ENCODE measurements around the gene RAB11FIP4. TPM values are rescaled to one million over a fixed set of nuclear protein-coding genes. Genes with fewer than 3 reads are reported as not detected.

RAB11FIP4 gene
- total and polyA plus RNA-seq, 3 donors from 2014 or later, result 44.3 to 104 (median 90.2) TPM

DNA sequence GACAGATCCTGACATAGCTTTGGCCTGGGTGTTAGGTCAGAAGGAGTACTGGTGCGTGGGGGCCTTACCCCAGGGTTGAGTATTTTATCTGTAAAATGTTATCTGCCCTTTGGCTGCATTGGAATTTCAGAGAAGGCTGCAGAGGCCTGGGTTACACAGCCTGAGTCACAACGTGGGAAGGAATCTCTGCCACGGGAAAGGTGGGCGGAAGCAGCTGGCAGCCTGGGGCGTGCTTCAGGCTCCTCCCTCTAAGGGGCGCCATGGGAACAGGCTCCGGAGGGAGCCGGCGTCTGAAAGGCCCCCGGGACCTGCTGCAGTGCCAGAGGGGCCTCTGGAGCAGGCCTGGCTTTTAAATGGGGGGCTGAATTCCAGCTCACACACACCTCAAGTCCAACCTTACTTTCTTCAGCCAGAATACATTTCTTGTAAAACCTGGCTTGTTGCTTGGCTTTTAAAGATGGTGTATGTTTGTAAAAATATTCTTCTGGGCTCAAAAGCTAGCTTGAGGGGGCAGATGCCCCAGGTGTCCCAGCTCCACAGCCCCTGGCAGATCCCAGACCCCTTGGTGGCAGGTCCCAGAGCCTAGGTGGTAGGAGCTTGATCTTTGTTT, 142.2 kb downstream of the RAB11FIP4 start:
- intact Hi-C loops (cut with DNase I; ENCODE audit: low total_unique reads), result no loop called here
- Histone ChIP-seq H3K27me3 (no peaks in the 10 kb centered on the region), H3K4me1 (peaks cover 14% of the 10 kb centered on the region), H3K27ac (no peak overlapping the region), H3K9me3 (no peaks in the 10 kb centered on the region), H3K4me3 (no peak overlapping the region), H3K36me3 (ENCODE audit: low read depth, missing control alignments) (no peaks in the 10 kb centered on the region)
- peak; percentile 54 for DNase-seq
- 24 to 36% methylated on average over 6 to 10 of the region's 10 CpGs for WGBS, 2 donors
- no peak for TF ChIP-seq POLR2A (IDR thresholded peaks at IDR 0.05)
- TF ChIP-seq, protein P1, sequence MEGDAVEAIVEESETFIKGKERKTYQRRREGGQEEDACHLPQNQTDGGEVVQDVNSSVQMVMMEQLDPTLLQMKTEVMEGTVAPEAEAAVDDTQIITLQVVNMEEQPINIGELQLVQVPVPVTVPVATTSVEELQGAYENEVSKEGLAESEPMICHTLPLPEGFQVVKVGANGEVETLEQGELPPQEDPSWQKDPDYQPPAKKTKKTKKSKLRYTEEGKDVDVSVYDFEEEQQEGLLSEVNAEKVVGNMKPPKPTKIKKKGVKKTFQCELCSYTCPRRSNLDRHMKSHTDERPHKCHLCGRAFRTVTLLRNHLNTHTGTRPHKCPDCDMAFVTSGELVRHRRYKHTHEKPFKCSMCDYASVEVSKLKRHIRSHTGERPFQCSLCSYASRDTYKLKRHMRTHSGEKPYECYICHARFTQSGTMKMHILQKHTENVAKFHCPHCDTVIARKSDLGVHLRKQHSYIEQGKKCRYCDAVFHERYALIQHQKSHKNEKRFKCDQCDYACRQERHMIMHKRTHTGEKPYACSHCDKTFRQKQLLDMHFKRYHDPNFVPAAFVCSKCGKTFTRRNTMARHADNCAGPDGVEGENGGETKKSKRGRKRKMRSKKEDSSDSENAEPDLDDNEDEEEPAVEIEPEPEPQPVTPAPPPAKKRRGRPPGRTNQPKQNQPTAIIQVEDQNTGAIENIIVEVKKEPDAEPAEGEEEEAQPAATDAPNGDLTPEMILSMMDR (IDR thresholded peaks at IDR 0.05), result no peak

DNA sequence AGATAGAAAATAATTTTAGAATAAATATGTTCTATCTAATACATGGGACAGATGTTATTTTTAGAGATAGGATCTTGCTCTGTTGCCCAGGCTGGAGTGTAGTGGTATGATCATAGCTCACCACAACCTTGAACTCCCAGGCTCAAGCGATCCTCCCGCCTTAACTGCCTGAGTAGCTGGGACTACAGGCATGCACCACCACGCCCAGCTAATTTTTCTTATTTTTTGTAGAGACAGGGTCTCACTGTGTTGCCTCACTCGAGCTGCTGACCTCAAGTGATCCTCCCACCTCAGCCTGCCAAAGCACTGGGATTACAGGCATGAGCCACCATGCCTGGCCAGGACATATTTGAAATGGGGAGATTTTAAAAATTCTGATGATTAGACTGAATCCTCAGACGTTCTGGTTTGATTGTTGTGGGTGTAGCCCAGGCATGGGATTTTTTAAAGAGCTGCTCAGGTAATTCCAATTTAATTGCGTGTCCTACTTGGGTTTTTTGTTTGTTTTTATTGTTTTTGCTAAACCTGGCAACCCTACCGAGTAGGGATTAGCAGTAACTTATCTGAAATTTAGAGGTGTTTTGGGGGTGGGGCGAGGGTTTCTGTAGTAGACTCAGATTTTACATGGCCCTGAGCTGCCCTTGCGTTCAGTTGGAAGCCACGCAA, 142.9 kb downstream of the RAB11FIP4 start:
- peaks cover 14% of the 10 kb centered on the region for H3K4me1 ChIP-seq
- H3K27ac ChIP-seq, result no peak overlapping the region
- intact Hi-C loops (cut with DNase I; ENCODE audit: low total_unique reads), result no loop called here
- 71 to 80% methylated on average over 10 of the region's 10 CpGs for WGBS, 2 donors
- no peak for TF ChIP-seq POLR2A (IDR thresholded peaks at IDR 0.05)
- TF ChIP-seq, protein P1 (IDR thresholded peaks at IDR 0.05), result no peak
- no peaks in the 10 kb centered on the region for H3K36me3 ChIP-seq (ENCODE audit: low read depth, missing control alignments)
- H3K27me3 ChIP-seq, result no peaks in the 10 kb centered on the region
- no peak overlapping the region for H3K4me3 ChIP-seq
- DNase-seq, result no peak
- H3K9me3 ChIP-seq, result no peaks in the 10 kb centered on the region

DNA sequence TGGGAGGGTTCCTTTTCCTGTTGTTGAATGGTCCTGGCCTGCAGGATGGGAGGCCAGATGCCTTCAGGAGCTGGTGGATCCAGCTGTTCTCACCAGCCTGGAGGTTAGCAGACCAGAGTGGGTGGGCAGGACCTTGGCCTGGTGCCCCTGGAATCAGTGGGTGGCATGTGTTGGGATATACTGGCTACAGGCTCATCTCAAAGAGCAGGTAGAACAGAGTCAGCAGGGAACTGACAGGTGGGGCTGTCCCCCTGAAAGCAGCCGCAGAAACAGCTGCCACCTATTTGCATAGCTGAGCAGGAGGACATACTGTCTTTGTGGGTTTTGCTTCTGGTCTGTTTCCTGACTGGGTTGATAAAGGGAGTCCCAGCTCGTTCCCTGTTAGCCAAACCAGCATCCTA, 144.1 kb downstream of the RAB11FIP4 start:
- Histone ChIP-seq H3K9me3 (no peaks in the 10 kb centered on the region), H3K4me3 (no peak overlapping the region), H3K4me1 (peaks cover 14% of the 10 kb centered on the region), H3K27me3 (no peaks in the 10 kb centered on the region), H3K36me3 (ENCODE audit: low read depth, missing control alignments) (no peaks in the 10 kb centered on the region), H3K27ac (no peak overlapping the region)
- no peak for DNase-seq
- 64 to 88% methylated on average over 1 to 2 of the region's 2 CpGs for WGBS, 2 donors
- intact Hi-C loops (cut with DNase I; ENCODE audit: low total_unique reads), result no loop called here
- no peak for TF ChIP-seq POLR2A (IDR thresholded peaks at IDR 0.05)
- TF ChIP-seq, protein P1 (IDR thresholded peaks at IDR 0.05), result no peak

DNA sequence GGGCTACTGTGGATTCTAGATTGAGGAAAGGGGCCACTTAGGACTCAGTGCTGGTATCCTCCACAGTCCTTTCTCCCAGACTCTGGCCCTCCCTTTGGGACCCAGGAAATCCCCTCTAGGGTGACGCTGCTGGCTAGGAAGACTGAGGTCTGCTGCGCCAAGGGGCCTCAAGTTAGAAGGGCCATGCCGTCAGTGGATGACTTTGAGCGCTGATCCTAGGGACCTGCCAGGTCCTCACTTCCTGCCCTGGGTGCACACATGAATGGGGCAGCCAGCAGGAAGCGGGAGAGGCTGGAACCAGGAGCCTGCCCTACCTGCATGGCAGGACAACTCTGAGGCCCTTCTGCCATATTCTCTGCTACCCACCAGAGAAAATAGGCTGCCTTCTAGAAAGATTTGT, 145.0 kb downstream of the RAB11FIP4 start:
- Histone ChIP-seq H3K36me3 (ENCODE audit: low read depth, missing control alignments) (no peaks in the 10 kb centered on the region), H3K4me3 (no peak overlapping the region), H3K4me1 (peaks cover 14% of the 10 kb centered on the region), H3K27ac (no peak overlapping the region), H3K27me3 (no peaks in the 10 kb centered on the region), H3K9me3 (no peaks in the 10 kb centered on the region)
- intact Hi-C loops (cut with DNase I; ENCODE audit: low total_unique reads), result no loop called here
- TF ChIP-seq, protein P1 (IDR thresholded peaks at IDR 0.05), result no peak
- TF ChIP-seq POLR2A (IDR thresholded peaks at IDR 0.05), result no peak
- 93 to 100% methylated on average over 1 to 5 of the region's 5 CpGs for WGBS, 2 donors
- DNase-seq, result no peak
